ENCODE data around the gene ALDH8A1.

The ALDH8A1 gene

GRCh38 chr6:134990262-134990661 lies 40.4 kb upstream of the ALDH8A1 start:
- H3K4me3 ChIP-seq (ENCODE audit: low read depth, low read length): no peak overlapping the region
- no peak for TF ChIP-seq CTCF (IDR thresholded peaks at IDR 0.05; ENCODE audit: low read depth, low read length, missing control alignments)
- no peak for DNase-seq (ENCODE audit: low read depth)

- no peak for TF ChIP-seq CTCF (IDR thresholded peaks at IDR 0.05; ENCODE audit: low read depth, low read length, missing control alignments)
- no peak for DNase-seq (ENCODE audit: low read depth)
- no peak overlapping the region for H3K4me3 ChIP-seq (ENCODE audit: low read depth, low read length)
Measured at GRCh38 chr6:134984821-134985220, 34.9 kb upstream of the ALDH8A1 start.

- DNase-seq (ENCODE audit: low read depth): no peak
- no peak for TF ChIP-seq CTCF (IDR thresholded peaks at IDR 0.05; ENCODE audit: low read depth, low read length, missing control alignments)
- no peak overlapping the region for H3K4me3 ChIP-seq (ENCODE audit: low read depth, low read length)
Measured at GRCh38 chr6:134983823-134984222, 33.9 kb upstream of the ALDH8A1 start.

- no peak for TF ChIP-seq CTCF (IDR thresholded peaks at IDR 0.05; ENCODE audit: low read depth, low read length, missing control alignments)
- DNase-seq (ENCODE audit: low read depth): no peak
- H3K4me3 ChIP-seq (ENCODE audit: low read depth, low read length): no peak overlapping the region
Measured at GRCh38 chr6:134982161-134982560, 32.3 kb upstream of the ALDH8A1 start.

- no peak for TF ChIP-seq CTCF (IDR thresholded peaks at IDR 0.05; ENCODE audit: low read depth, low read length, missing control alignments)
- DNase-seq (ENCODE audit: low read depth): no peak
- no peak overlapping the region for H3K4me3 ChIP-seq (ENCODE audit: low read depth, low read length)
Measured at GRCh38 chr6:134980846-134981245, 30.9 kb upstream of the ALDH8A1 start.

GRCh38 chr6:134979142-134979541 lies 29.2 kb upstream of the ALDH8A1 start:
- TF ChIP-seq CTCF (IDR thresholded peaks at IDR 0.05; ENCODE audit: low read depth, low read length, missing control alignments): no peak
- DNase-seq (ENCODE audit: low read depth): peak; percentile 54
- H3K4me3 ChIP-seq (ENCODE audit: low read depth, low read length): no peak overlapping the region

GRCh38 chr6:134974370-134974769 lies 24.5 kb upstream of the ALDH8A1 start:
- no peak overlapping the region for H3K4me3 ChIP-seq (ENCODE audit: low read depth, low read length)
- TF ChIP-seq CTCF (IDR thresholded peaks at IDR 0.05; ENCODE audit: low read depth, low read length, missing control alignments): no peak
- DNase-seq (ENCODE audit: low read depth): no peak

Measured in GM12864 (cell line).